Mononuclear cell (primary cell): ENCODE data around the gene DDX5. TPM values are rescaled to one million over a fixed set of nuclear protein-coding genes. Genes with fewer than 3 reads are reported as not detected.
"Not testable (repeated sequence)": the region's sequence is repeated elsewhere in the genome, so short reads cannot be mapped to it uniquely, and the experiment has no call there.

Source experiments
- H3K27me3 ChIP-seq: 2 replicates; pipeline ENCODE4 v1.6.0; 2011; ENCODE audit warnings: low read length, control low read depth; ENCODE audit not compliant: insufficient read depth
- H3K4me1 ChIP-seq: 2 replicates; pipeline ENCODE4 v1.5.1; 2011; ENCODE audit warnings: mild to moderate bottlenecking, low read length, control low read depth; ENCODE audit not compliant: insufficient read depth
- H3K4me3 ChIP-seq: 2 replicates; pipeline ENCODE4 v1.5.1; 2011; ENCODE audit warnings: mild to moderate bottlenecking, low read length, moderate library complexity
- H3K9me3 ChIP-seq: 2 replicates; pipeline ENCODE4 v1.5.1; 2011; ENCODE audit warnings: low read depth, mild to moderate bottlenecking, control low read depth, low read length
- total RNA-seq: library from RNA; depleted of rRNA; stranded (reverse); fragments of >200 nt; gene quantifications from one replicate; pipeline ENCODE4 v1.2.3, GENCODE V29; 2012

DDX5 gene
- total RNA-seq, 1 donor, result 1,862 TPM

GRCh38 chr17:64491994-64492393 lies 14.1 kb downstream of the DDX5 start:
- Histone ChIP-seq H3K9me3 (no peaks in the 10 kb centered on the region), H3K4me1 (peaks cover 35% of the 10 kb centered on the region), H3K27me3 (no peaks in the 10 kb centered on the region), H3K4me3 (no peak overlapping the region)

- no peaks in the 10 kb centered on the region for H3K27me3 ChIP-seq
These were observed 14.8 kb downstream of the DDX5 start for GRCh38 chr17:64491034-64491860.

DNA sequence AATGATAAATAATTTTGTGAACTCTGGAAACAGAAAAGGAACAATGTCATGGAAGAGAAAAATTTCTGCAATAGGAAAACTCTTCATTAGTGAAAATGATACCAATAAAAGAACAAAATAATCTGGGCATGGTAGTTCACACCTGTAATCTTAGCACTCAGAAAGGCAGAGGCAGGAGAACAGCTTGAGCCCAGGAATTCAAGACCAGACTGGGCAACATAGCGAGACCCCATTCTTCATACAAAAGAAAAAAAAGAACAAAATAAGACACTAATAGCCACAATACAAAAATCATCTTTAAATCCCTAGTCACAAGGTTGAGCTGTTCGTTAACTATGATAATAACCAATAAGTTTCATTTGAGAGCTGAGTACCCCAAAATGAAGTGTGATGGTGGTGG lies 17.8 kb downstream of the DDX5 start:
- Histone ChIP-seq H3K4me1 (peaks cover 14% of the 10 kb centered on the region), H3K4me3 (no peak overlapping the region)

More at GRCh38 chr17:64491034-64491860, 14.8 kb downstream of the DDX5 start:
- no peaks in the 10 kb centered on the region for H3K9me3 ChIP-seq
- peaks cover 32% of the 10 kb centered on the region for H3K4me1 ChIP-seq
- H3K4me3 ChIP-seq, result no peak overlapping the region

DNA sequence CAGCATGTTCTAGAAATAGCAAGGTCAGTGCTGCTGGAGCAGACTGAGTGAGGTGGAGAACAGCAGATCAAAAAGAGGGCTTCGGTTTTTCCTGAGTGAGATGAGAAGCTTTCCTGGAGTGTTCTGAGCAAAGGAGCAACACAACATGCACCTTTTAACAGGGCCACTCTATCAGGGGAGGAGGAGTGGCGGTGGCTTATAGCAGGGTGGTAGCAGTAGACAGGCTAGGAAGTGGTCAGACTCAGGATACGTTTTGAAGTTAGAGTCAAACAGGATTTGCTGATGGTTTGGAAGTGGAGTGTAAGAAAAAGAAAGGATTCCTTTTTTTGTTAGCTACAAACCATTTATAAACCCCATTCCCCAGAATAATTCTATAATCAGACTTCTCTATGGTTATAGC lies 21.7 kb downstream of the DDX5 start:
- Histone ChIP-seq H3K27me3 (no peaks in the 10 kb centered on the region), H3K4me3 (no peak overlapping the region), H3K9me3 (no peaks in the 10 kb centered on the region), H3K4me1 (peaks cover 5% of the 10 kb centered on the region)

More for the DNA sequence above, 17.8 kb downstream of the DDX5 start:
- Histone ChIP-seq H3K9me3 (no peaks in the 10 kb centered on the region), H3K27me3 (no peaks in the 10 kb centered on the region)

DNA sequence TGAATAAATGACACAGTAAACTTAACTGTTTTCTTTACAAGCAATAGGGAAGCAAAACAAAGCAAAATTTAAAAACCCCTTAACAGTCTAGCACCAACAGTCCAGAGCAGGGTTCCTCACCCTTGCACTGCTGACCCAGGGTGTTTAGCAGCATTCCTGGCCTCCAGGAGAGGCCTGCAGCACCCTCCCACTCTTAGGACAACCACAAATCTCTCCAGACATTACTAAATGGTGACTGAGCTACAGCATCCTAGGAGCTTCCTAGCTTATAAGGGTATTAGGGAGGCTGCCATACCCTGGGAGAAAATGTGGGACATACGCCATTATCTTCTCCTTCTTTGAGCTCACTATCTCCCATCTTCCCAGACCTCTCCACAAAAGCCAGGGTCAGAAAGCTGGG lies 25.1 kb downstream of the DDX5 start:
- no peaks in the 10 kb centered on the region for H3K27me3 ChIP-seq
- H3K9me3 ChIP-seq, result no peaks in the 10 kb centered on the region
- peaks cover 6% of the 10 kb centered on the region for H3K4me1 ChIP-seq
- H3K4me3 ChIP-seq, result no peak overlapping the region

- Histone ChIP-seq H3K27me3 (no peaks in the 10 kb centered on the region), H3K4me1 (peaks cover 13% of the 10 kb centered on the region), H3K4me3 (no peak overlapping the region), H3K9me3 (no peaks in the 10 kb centered on the region)
These were observed 28.2 kb downstream of the DDX5 start for GRCh38 chr17:64477849-64478248.

DNA sequence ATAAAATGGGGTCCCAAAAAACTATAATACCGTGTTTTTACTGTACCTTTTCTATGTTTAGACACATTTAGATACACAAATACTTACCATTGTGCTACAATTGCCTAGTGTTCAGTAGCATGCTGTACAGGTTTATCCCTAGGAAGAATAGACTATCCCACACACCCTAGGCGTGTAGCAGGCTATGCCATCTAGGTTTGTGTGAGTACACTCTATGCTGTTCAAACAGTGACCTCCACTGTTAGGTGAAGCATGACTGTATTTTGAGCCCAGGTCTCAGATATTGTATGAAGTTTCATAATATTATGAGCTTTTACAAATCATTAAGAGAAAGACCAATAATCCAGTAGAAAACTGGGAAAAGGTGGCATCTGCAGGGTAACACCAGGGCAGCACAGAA lies 33.5 kb downstream of the DDX5 start:
- Histone ChIP-seq H3K9me3 (no peaks in the 10 kb centered on the region), H3K4me3 (no peak overlapping the region), H3K4me1 (peaks cover 7% of the 10 kb centered on the region), H3K27me3 (no peaks in the 10 kb centered on the region)

DNA sequence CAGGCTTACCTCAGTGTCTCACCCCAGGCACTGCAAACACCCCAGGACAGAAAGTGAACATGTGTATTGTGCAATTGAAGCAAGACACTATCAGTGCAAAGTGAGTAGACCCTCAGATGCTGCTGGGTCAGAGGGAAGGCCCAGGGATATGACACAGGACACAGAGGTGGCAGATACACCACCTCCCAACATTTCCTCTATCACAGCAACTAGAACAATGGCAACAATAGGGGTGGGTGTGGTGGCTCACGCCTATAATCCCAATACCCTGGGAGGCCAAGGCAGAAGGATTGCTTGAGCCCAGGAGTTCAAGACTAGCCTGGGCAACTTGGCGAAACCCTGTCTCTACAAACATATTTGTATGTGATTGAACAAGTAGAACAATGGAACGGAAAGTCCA lies 34.6 kb downstream of the DDX5 start:
- H3K27me3 ChIP-seq, result no peaks in the 10 kb centered on the region
- peaks cover 7% of the 10 kb centered on the region for H3K4me1 ChIP-seq
- H3K9me3 ChIP-seq, result no peaks in the 10 kb centered on the region
- no peak overlapping the region for H3K4me3 ChIP-seq

GRCh38 chr17:64470625-64471024 lies 35.5 kb downstream of the DDX5 start:
- Histone ChIP-seq H3K9me3 (no peaks in the 10 kb centered on the region), H3K4me3 (no peak overlapping the region), H3K4me1 (peaks cover 7% of the 10 kb centered on the region), H3K27me3 (no peaks in the 10 kb centered on the region)

- H3K4me3 ChIP-seq, H3K4me1 ChIP-seq, H3K27me3 ChIP-seq, H3K9me3 ChIP-seq: not testable (repeated sequence)
These were observed 39.3 kb downstream of the DDX5 start for GRCh38 chr17:64466834-64467233.

- H3K27me3 ChIP-seq, result no peaks in the 10 kb centered on the region
- no peak overlapping the region for H3K4me3 ChIP-seq
- H3K9me3 ChIP-seq, result no peaks in the 10 kb centered on the region
- H3K4me1 ChIP-seq, result no peaks in the 10 kb centered on the region
These were observed 39.9 kb downstream of the DDX5 start for GRCh38 chr17:64466019-64466735.

DNA sequence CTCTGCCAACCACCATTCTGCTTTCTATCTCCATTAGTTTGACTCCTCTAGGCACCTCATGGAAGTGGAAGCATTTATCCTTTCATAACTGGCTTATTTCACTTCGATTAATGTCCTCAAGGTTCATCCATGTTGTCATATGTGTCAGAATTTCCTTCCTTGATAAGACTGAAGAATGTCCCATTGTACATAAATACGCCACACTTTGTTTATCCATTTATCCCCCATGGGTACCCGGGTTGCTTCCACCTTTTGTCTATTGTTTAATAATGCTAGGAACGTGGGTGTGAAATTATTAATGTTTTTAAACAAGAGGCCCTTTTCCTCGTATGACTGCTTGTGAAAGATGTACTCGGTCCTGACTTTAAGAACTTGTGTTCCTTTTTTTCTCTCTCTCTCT lies 44.3 kb downstream of the DDX5 start:
- H3K27me3 ChIP-seq, result no peaks in the 10 kb centered on the region
- H3K4me3 ChIP-seq, result no peak overlapping the region
- H3K9me3 ChIP-seq, result no peaks in the 10 kb centered on the region
- peaks cover 14% of the 10 kb centered on the region for H3K4me1 ChIP-seq

- Histone ChIP-seq H3K27me3 (no peaks in the 10 kb centered on the region), H3K4me1 (peaks cover 22% of the 10 kb centered on the region), H3K4me3 (no peak overlapping the region), H3K9me3 (no peaks in the 10 kb centered on the region)
These were observed 45.1 kb downstream of the DDX5 start for GRCh38 chr17:64460955-64461354.

DNA sequence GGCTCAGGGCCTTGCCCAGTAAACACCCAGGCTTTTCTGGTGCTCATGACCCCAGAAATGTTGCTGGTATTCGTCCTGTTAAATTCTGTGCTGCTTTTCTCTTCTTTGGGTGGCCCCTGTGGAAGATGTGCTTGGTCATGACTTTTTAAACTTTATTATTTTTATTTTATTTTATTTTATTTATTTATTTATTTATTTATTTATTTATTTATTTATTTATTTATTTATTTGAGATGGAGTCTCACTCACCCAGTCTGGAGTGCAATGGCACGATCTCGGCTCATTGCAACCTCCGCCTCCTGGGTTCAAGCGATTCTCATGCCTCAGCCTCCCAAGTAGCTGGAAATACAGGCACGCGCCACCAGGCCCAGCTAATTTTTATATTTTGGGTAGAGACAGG lies 46.3 kb downstream of the DDX5 start:
- not testable (repeated sequence) for H3K27me3 ChIP-seq, H3K4me3 ChIP-seq, H3K9me3 ChIP-seq
- peaks cover 33% of the 10 kb centered on the region for H3K4me1 ChIP-seq

- no peaks in the 10 kb centered on the region for H3K9me3 ChIP-seq
- H3K27me3 ChIP-seq, result no peaks in the 10 kb centered on the region
- peaks cover 38% of the 10 kb centered on the region for H3K4me1 ChIP-seq
- no peak overlapping the region for H3K4me3 ChIP-seq
These were observed 46.8 kb downstream of the DDX5 start for GRCh38 chr17:64459284-64459747.
